HG02588 (cell line): Measurements from ENCODE around the gene GNG4.
"Not testable (repeated sequence)": the region's sequence is repeated elsewhere in the genome, so short reads cannot be mapped to it uniquely, and the experiment has no call there.

Source experiments
- ATAC-seq: cut with Tn5 transposase; IDR thresholded peaks from one replicate; pipeline ENCODE4 v1.9.1; 2021; ENCODE audit warnings: mild to moderate bottlenecking, moderate library complexity; ENCODE audit not compliant: unreplicated experiment

GNG4 gene

DNA sequence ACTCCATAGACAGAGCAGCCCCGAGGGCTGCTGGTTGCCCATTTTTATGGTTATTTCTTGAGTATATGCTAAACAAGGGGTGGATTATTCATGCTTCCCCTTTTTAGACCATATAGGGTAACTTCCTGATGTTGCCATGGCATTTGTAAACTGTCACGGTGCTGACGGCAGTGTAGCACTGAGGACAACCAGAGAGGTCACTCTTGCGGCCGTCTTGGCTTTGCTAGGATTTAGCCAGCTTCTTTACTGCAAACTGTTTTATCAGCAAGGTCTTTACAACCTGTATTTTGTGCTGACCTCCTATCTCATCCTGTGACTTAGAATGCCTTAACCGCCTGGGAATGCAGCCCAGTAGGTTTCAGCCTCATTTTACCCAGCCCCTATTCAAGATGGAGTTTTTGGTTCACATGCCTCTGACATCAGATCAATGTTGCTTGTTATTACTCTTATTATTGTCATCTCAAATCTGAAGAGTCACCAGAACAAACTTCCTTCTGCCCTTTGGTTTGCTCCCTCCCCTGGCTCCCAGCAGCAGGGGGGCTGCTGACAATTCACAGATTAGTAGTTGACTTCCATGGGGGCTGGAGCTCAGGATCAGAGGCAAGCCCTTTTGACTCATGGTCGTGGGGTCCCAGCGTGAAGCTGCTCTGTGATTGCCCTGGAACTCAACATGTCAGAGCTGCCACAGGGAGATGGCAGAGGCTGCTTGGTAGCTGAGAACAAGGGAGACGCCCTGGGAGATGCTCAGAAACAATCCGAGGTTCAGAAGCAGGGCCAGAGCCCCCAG lies 103.0 kb downstream of the GNG4 start:
- ATAC-seq: not testable (repeated sequence)

DNA sequence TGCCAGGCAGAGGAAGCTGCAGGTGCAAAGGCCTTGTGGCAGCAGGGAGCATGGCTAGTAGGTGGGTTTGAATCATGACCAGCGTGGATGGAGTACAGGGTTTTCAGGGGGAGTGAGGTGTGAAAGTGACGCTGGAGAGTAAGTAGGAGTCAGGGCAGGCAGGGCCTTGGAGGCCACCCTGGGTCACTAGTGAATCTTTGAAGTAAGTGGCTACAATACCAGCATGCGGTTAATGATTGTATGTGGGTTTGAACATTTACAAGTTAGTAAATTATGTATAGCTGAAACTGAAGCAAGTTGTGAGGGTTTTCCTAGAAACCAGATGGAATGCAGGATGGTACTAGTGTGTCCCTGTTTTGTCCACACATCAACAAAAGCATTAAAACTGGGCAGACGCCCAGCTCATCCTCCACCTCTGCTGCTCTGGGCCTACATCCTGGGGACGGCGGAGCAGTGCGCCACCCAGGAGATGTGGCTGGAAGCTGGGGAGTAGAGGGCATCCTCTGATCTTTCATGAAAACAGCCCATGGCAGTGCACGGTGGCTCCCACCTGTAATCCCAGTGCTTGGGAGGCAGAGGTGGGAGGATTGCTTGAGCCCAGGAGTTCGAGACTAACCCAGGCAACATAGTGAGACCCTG lies 104.2 kb downstream of the GNG4 start:
- ATAC-seq: no peak

DNA sequence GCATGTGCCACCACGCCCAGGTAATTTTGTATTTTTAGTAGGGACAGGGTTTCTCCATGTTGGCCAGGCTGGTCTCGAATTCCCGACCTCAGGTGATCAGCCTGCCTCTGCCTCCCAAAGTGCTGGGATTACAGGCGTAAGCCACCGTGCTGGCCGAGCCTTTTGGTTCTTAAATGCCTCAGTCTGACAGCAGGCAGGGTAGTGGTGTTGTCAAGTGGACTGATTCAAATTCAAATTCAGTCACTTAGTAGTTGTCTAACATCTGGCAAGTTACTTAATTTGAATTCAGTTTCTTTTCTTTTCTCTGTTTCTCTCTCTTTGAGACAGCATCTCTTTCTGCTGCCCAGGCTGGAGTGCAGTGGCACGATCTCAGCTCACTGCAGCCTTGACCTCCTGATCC lies 106.7 kb downstream of the GNG4 start:
- not testable (repeated sequence) for ATAC-seq

DNA sequence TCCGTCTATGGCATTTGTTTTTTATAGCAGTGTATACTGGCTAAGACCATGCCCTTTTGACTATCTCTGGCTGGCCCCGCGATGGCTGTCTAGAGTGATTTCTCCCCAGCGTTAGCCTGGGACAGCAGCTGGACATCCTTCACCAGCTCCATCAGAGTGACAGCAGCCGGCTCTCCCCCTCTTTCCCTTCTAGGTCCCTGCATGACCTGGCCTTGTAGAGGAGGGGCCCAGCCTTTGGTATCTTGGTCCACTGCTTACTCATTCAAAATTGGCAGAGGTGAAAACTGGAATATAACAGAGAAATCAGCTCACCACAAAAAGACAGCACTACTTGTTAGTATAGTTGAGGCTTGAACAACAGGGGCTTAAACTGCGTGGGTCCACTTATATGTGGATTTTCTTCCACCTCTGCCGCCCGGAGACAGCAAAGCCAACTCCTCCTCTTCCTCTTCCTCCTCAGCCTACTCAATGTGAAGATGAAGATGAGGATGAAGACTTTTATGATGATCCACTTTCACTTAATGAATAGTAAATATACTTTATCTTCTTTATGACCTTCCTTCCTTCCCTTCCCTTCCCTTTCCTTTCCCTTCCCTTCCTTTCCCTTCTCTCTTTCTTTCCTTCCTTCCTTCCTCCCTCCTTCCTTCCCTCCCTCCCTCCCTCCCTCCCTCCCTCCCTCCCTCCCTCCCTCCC lies 116.0 kb downstream of the GNG4 start:
- ATAC-seq: no peak

DNA sequence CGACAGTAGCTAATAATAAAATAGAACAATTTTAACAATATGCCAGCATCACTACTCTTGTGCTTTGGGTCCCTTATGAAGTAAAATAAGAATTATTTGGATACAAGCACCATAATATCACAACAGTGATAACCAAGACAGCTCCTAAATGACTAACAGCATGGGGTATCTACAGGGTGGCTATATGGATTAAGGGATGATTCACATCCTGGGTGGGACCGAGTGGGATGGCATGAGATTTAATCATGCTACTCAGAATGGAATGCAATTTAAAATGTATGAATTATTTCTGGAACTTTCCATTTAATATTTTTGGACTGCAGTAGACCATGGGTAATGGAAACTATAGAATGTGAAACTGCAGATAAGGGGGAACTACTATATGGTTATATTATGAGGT lies 117.2 kb downstream of the GNG4 start:
- no peak for ATAC-seq

DNA sequence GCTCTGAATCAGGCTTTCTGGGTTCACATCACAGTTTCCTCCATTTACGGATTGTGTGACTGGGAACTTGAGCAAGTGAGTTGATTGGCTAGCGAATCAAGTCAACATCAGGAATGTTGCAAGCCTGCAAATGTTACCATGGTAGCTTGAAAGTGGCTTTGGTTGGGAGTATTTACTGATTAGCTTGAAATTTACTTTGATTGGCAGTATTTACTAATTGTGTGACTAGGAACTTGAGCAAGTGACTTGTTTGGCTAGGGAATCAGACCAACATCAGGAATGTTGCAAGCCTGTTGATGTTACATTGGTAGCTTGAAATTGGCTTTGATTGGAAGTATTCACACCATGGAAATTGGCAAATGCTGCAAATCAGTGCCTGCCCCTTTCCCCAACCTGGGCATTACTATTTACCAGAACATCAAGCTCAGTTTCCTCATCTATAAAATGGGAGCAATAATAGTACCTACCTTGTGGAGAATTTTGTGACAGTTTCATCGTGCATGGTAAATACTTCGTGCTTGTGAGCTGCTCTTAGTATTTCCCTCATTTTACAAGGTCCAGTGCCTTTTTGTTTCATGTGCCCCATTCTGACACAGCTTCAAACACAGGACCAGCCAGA lies 122.3 kb downstream of the GNG4 start:
- no peak for ATAC-seq

DNA sequence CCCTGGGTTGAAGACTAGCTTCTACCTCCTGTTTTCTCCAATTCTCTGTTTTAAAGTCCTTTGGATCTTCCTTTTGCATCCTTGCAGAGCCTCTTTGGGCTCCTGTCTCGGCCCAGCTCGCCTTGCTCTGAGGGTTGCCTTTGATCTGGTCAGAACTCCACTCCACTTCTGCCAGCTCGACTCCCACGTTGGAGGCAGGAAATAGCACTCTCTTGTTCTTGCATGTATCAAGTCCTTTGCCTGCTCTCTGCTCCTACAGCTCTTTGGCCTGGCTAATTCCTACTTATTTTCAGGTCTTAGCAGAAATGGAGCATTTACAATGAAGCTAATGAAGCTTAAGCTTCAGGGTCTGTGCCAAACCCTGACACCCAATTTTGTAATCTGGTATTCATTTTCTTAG lies 124.3 kb downstream of the GNG4 start:
- no peak for ATAC-seq

DNA sequence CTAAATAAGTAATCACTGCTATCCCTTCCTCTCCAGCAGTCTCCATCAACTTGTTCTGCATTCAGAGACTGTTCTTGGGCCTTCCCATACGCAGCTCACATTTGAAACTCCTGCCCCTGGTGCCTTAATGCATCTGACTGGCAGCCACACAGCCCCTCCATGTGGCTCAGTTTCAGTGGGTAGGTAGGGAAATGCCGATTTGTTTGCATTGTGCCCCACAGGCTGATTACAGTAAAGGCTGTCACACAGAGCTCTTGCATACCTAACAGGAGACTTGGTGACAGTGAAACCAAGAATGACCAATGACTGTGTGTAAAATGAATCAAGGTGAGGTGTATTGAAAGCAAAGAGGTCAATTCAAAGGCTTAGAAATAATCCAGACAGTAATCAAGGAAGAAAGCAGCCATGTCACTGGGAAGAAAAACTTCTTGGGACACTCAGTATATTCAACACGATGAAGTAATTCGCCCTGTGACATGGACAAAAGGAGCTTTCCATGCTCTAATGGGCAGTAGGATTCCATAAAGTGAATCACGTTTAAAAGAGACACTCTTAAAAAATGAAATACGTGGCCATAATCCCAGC lies 132.6 kb downstream of the GNG4 start:
- ATAC-seq: no peak

DNA sequence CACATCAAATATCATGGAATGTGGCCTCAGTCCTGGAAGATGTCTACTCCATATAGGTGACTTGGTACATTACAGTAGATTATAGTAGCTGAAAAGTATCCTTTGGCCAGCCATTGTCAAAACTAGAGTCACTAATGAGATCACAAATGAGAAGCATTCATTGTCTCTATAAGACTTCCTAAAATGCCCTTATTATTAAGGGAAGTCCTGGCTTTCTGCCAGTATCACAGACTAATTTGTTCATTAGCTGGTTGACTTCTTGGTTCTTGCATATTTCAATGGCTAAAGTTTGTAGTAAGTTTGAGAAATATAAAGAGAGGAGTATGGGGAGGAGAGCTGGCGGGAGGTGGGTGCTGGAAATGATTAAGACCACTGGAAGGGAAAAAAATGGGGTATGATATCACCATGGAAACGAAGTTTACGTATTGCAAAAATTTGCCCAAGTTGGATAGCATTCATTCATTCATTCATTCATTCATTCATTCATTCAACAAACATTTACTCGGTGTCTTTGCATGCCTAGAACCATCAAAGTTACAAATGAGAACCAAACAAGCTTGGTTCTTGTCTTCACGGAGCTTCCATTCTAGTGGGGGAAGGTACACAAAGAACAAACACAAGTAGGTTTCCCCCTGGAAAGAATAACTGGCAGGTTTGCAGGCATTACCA lies 133.6 kb downstream of the GNG4 start:
- ATAC-seq: no peak

DNA sequence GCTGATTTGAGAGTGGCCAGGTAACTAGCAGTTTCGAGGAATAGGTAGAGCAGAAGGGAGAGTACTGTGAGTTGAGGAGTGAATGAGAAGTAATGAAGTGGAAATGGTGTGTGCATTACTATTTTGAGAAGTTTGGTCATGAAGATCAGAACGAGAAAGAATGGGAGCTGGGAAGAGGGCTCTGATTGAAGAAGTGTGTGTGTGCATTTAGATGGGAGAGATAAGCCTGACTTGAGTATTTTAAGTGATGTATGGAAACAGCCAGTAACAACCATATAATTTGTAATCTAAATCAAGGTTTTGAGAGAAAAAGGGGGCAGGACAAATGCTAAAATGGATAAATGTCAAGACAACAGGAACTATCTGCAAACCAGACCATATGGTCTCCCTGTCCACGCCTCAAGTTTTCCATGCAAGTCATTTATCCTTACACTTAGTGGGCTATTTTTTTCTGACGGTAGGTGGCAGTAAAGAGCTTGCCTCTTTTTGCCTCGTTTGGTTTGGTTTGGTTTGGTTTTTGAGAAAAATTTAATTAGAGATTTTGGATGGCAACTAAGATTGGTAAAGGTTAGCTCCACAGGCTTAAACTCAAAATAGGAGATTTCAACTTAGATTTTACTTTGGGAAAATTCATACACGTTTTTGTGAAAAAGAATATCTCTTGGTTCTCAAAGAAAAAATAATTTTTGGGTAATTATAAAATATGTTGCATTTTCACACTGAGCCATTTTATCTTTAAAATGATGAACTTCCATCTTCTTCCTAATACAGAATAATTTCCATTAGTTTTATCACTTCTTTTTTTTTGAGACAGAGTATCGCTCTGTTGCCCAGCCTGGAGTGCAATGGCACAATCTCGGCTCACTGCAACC lies 135.9 kb downstream of the GNG4 start:
- ATAC-seq: no peak

DNA sequence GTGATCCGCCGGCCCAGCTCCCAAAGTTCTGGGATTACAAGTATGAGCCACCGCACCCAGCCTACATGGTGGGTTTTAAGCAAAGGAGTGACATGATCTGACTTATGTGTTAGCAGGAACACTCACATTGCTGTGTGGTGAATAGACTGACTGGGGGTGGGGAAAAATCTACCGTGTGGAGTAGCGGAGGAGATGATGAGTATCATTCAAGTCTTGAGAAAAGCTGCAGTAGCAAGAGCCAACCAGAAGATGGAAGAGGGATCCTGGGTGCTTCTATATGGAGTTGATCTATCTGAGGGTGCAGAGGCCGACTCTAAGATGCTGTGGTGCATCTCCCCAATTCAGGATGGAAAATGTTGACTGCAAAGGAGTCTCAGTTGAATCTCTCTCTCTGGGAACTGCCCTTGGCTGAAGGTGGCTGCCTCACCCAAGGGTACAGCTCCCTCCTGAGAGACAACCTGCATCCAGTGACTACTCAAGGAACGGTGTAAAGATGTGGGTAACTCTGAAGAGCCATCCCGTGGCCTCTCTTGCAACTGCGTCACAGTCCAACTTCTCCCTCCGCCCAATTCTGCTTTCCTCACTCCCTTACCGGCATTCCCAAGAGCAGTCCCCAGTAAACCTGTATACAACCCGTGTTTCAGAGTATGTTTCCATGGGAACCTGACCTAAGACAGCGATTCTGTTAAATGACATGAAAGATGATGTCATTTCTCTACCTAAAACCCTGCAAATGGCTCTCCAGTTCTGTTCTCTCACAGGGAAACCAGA lies 137.9 kb downstream of the GNG4 start:
- no peak for ATAC-seq

DNA sequence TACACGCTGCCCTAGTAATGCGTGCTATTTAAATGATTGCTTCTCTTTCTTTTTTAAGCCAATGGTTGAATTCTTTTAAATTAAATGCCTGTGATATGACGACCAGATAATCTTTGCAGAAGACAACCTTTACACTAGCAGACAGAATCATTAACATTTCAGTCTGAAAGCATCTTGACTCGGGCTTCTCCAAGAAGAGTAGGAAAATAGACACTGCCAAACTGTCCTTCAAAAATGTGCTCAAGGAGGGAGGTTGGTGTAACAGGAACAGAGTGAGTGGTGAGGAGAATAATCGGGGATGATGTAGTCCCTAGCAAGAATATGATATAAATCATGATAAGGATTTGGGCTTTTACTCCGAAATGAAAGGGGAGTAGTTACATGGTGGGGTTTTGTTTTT lies 138.8 kb downstream of the GNG4 start:
- ATAC-seq: no peak

DNA sequence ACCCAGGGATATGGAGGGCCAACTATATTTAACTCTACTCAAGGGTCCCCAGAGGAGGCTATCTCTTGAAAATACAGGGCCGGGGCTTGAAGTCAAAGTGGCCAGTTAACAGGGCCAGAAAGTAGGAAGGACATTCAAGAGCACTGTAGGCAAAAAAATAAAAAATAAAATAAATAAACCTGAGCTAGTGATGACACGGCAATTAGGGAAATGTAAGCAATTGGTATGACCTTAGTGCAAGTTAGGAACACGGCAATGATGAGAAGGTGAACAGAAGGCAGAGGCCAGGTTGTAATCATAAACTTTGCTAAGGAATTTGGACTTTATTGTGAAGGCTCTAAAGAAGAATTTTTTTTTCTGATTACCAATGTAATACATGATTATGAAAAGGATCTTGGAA lies 142.0 kb downstream of the GNG4 start:
- no peak for ATAC-seq

DNA sequence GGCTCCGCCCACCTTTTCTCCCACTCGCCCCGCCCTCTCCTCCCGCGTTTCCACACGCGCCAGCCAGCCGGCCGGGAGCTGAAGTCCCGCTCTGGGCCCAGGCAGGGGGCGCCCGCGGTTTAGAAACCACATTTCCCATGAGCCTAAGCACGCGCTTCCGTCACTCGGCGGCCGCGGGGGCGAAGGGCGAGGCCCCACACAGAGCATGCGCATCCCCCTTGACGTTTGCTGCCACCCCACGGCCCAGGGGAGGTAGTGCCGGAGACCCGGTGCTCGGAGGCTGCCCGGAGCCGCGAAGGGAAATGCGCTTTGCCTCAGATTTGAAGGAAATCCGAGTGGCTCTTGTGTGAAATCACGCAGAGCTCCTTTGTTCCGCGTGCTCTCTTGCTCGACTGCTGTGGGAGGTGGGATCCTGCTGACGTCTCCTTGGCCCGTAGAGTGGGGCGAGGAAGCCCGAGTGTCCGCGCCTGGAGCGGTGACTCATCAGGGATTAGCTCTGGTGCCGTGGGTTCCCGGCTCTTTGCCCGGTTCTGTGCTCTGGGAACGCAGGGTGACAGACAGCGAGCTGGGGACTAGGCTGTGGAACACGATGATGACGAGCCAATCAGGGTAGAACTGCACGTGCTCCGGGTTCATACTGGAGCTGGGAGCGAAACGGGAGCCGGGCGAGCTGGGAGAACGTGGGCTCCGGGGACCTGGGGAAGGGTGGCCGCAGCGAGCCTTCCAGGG lies 144.9 kb downstream of the GNG4 start:
- peak; percentile 78 for ATAC-seq

DNA sequence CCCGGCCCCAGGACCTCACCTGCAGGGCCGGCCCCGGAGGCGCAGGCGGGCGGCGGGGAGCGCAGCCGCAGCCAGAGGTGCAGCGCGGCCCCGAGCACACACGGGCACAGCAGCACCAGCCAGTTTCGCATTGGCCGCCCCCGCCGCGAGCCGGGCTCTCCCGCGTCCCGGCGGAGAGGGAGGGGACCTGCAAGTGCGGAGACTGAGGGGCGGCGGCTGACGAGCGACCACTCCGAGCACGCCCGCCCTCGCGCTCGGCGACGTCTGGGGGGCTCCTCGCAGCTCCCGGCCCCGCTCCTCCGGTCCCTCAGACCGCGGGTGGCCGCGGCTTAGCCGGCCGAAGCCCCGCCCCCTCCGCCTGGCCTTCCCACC lies 145.5 kb downstream of the GNG4 start, which contains the start of gene B3GALNT2:
Gene B3GALNT2, minus strand, starts transcription at position 331 of the 372 bp plus-strand sequence. Its CDS starts 200 bp downstream, at position 131.
- ATAC-seq: peak; percentile 53

DNA sequence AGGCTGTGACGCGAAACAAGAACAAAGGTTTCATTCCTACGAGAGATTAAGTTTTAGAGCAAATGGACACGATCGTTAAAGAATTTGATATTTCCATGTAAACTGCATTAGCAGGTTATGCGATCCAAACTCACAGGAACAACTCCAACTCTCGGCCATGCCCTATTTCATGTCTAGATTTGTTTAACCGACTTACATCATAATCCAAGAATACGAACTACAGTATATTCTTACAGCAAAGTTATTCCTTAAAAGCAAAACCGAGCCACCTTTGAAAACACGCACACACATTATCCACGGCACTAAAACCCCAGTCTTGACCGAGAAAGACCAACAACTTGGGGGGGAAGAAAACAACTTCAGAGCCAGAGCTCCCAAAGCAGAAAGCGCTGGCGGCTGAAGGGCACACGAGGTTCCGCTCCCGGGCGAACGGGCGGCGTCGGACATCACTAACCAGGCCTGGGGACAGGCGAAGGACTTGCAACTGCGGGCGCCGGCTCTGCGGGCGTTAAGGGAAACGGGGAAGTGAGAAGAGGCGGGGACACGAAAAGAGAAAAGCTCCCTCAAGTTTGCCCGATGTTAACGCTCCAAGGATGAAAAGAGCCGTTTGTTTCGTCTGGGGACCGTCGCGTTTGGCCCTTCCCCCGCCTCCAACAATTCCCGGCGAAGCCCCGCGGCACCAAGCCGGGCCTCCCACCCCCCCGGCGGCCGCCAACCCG lies 146.0 kb downstream of the GNG4 start:
- ATAC-seq: peak; percentile 13

DNA sequence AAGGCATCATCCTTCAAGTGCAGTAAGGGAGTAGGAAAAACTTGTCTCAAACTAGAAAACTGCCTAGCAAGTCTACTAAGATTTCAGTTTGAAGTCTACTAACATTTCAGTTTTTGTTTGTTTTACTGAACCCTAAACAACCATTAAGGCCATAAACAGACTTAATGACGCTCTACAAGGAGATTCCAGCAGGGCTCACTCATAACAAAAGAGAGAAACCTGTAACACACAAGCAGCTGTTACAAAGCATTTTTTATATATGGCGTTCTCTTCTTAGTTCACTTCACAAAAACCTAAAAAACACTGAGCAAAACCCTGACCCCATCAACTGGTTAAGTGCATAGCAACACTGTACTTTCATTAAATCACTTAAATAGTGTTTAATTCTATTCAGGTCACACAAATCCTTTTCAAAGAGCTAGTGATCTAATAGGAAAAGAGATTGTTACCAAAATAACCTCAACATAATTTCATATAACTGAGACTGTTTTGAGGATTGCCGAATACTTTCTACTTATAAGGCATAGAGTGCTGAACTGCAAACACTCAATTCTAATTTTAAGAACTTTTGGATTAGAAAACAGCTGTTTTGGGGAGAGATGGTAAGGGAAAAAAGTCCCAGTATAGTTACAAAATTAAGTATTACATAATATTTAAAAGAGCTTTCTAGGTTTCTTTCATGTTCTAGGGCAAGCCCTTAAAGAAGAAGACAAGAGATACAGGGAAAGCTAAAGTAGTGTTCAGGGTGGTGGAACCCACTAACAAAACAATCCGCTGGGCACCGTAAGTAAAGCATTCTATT lies 146.8 kb downstream of the GNG4 start:
- ATAC-seq: no peak
